DMS 273 (cell line): ENCODE data around the gene CD1B.
"Not testable (repeated sequence)": the region's sequence is repeated elsewhere in the genome, so short reads cannot be mapped to it uniquely, and the experiment has no call there.

Experiments
- DNase-seq: peaks from one replicate; lab custom pipeline; 2025; ENCODE audit not compliant: unreplicated experiment; lab: John Stamatoyannopoulos, UW

Gene CD1B

DNA sequence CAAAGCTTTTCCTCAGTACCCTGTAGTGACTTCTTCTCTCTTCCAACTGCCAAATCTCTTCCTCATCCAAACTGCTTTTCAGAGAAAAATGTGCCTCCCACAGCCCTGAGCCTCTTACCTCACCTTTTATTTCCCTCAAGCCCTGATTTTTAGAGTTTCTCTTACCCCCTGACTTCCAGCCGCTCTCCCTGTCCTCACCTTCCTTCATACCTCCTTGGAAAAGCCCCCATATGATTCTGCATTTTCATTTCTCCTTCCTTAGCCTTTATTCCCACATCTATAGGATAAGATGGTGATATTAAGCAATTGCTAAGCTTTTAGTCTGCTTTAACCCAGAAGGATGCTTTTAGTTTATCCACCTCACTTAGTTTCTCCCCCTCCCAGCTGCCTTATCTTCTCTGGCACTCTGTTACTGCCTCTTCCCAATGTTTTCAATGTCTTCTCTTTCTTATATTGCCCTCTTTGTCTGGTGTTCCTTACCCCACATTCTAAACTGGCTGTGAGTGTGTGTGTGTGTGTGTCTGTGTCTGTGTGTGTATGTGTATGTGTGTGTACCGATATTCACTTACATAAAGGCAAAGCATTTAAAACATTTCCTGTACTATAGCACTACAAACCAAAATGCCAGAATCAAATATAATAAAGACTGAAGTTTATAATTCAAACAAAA, at the start of gene CD1B:
TSS of gene CD1B (minus strand) at position 51 of the 670 bp plus-strand sequence. CDS start 108 bp downstream, outside the sequence.
- no peak for DNase-seq

GRCh38 chr1:158374860-158375259, 43.5 kb upstream of the CD1B start:
- no peak for DNase-seq

GRCh38 chr1:158374101-158374500, 42.8 kb upstream of the CD1B start:
- DNase-seq, result not testable (repeated sequence)

DNA sequence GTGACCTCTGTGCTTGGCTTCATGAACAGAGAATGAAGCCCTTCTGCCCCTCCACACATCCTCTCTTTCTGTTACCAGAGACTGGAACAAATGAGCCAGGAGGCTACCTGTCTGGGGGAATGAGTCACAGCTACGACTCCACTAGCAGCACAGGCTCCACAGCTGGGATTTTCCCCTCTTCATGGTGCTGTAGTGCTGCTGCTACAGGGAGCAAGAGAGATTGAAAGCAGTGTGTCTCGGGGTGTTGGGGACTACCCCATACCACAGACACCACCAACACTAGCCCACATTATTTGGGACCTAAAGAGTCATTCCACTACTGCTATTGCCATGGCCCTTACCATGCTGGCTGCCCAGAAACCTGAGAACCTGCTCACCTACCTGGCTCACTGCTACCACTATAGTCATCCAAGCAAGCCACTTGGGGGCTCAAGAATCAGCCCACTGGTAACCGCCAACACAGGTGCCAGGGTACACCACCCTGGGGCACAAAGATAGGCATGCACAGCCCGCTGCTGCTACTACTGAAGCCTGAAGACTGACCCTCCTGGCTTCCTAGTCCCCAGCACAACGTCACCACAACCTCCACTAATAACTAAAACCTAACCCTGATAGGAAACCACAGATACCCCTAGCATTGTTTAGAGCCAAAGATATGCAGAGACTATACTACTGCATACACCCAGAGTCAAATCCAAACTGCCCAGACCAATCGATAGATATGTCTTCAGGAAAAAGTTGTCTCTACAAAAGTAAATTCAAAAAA, 40.0 kb upstream of the CD1B start:
- DNase-seq, result no peak

DNA sequence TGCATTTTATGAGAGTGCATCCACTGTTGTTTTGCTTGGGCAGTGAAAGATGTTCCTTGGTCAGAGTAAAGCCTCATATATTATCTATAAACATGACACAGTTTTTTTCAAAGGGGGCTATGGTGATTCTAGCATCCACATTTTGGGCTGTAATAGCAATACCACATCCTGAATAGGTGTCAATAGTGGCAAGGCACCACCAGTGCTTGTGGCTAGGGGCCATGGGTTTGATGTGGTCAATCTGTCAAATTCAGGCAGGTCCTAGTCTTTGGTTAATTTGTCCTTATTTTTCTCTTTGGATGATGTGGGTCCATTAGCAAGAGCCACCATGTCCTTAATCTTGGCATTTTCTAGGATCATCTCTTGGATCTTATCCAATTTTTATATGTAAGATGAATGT, 35.5 kb upstream of the CD1B start:
- no peak for DNase-seq

DNA sequence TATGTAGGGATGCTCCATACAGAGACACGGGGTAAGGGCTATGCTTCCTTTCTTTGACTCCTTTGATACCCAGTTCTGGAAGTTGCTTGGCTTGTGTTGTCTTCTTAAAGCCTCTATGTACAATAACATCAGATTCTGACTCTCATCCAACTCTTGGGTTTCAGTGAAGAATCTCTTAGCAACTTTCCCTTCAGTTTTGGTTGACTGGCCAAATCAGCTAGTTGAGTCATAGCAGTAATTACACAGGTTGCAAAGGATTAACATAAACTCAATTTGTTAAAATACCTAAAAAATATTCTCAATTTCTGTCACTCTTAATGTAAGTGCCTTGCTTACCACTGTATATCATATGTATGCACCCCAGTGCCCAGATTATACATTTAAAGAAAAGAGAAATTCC, 31.6 kb upstream of the CD1B start:
- DNase-seq, result no peak

- no peak for DNase-seq
These were observed 31.2 kb upstream of the CD1B start for GRCh38 chr1:158362482-158362881.

DNA sequence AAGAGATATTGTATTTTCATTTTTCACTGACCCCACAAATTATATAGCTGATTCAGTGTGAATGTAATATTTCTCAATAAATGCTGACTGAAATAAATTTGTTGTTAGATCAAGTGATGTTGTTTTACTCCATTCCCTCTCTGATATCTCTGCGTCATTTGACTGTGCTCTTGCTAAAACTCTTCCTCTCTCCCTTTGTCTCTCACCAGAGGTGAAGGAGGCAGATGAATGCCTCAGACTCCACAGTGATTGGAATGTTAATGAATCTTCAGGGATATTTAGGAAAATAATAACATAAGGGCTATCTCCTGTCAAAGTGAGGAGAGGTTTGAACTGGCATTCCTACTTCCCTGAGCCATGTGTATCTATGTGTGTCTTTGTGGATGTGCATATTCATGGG, 26.1 kb upstream of the CD1B start:
- no peak for DNase-seq

- no peak for DNase-seq
These were observed 25.3 kb upstream of the CD1B start for GRCh38 chr1:158356616-158357015.

- DNase-seq, result no peak
These were observed 24.5 kb upstream of the CD1B start for GRCh38 chr1:158355773-158356285.

DNA sequence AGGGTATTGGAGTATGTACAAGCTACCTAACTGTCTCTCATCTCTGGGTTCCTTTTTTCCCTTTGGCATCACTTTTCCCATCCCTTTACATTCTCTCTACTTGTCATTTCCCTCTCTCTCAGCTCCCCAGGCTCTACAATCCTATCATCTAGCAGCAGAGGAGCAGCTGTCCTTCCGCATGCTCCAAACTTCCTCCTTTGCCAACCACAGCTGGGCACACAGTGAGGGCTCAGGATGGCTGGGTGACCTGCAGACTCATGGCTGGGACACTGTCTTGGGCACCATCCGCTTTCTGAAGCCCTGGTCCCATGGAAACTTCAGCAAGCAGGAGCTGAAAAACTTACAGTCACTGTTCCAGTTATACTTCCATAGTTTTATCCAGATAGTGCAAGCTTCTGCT, 22.9 kb upstream of the CD1B start:
- no peak for DNase-seq

DNA sequence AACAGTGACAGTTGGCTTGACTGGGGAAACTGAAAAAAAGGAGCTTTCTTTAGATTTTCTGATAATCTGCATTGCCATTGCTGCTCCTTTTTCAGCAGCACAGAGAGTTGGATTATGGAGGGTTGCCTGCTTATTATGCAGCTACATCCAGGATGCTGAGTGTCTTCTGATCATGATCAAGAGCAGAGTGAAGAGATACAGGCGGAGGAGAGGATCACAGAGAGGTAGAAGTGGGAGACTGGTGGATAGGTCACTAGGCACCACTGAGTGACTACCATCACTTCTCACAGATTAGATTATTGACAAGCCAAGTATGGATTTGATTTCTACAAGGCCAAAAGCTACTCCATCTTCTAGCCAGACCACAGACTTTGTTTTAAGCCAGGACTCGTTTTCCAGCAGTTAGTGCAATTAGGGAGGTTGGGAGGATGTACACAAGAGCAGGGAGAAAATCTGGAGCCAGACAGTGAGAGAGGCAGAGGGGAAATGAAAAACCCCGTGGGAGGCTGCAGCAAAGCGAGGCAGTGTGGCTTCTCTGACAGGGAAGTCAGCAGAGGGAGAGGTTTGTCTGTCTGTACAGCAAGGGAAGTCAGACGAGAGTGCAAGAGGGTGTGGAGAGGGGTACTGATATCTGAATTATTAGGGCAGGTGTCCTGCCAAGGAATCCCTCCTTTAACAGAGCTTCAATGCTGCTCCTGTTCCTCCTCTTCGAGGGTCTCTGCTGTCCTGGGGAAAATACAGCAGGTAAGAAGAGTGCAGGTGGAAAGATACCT, 22.2 kb upstream of the CD1B start, which contains the start of gene CD1E:
TSS of gene CD1E (plus strand) at position 592 of the 773 bp plus-strand sequence. CDS start at position 687, 95 bp downstream.
- DNase-seq, result no peak

- not testable (repeated sequence) for DNase-seq
These were observed 17.6 kb upstream of the CD1B start for GRCh38 chr1:158348946-158349345.

DNA sequence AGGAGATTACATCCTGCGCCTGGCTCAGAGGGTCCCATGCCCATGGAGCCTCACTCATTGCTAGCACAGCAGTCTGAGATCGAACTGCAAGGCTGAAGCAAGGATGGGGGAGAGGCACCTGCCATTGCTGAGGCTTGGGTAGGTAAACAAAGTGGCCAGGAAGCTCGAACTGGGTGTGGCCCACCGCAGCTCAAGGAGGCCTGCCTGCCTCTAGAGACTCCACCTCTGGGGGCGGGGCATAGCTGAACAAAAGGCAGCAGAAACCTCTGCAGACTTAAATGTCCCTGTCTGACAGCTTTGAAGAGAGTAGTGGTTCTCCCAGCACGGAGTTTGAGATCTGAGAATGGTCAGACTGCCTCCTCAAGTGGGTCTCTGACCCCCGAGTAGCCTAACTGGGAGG, 5.1 kb upstream of the CD1B start:
- DNase-seq, result not testable (repeated sequence)

GRCh38 chr1:158335213-158335532, 3.8 kb upstream of the CD1B start:
- no peak for DNase-seq

GRCh38 chr1:158334526-158335212, 3.3 kb upstream of the CD1B start:
- DNase-seq, result no peak

DNA sequence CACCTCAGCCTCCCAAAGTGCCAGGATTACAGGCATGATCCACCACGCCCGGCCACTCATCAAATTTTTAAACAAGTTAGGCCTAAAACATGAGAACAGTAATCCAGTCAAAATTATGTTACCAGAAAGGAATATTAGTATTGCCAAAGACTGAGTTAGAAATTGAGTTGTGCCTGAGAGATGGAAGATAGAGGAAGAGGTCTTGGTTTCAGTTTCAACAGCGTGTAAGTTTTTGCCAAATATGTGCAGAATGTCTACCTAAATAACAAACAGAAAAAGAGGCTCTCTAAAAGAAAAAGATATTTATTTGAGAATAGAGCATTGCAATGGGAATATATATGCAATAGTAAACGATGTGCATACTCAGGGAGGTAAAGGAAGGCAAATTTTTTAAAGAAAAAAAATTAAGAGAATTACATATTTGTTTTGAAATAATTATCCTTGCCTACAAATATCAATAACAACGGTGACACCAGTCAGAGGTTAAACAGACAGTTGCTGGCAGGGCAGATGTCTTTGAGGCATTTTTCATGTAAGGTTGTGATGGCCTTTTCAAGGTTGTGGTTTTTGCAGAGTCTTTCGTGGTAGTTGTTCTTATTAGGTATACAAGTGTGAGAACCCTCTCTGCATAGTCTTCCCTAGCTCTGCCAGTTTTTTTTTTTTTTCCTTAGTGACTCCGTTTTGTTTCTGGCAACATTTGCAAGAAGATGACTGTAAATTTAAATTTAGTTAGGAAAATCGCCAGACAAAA, 2.2 kb upstream of the CD1B start:
- no peak for DNase-seq

DNA sequence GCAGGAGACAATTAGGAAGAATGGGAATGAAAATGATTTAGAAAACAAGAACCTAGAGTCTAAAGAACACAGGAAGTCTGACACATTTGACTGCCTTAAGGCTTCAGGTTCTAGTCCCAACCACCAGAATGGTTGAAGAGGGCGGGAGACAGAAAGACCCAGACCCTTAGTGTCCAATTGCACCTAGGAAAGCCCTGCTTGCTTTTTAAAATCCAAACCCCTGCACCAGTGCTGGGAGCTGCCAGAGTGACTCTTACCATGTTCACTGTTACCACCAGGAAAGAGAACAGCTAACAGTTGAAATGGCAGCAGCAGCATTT, 265 bp downstream of the CD1B start:
- no peak for DNase-seq

DNA sequence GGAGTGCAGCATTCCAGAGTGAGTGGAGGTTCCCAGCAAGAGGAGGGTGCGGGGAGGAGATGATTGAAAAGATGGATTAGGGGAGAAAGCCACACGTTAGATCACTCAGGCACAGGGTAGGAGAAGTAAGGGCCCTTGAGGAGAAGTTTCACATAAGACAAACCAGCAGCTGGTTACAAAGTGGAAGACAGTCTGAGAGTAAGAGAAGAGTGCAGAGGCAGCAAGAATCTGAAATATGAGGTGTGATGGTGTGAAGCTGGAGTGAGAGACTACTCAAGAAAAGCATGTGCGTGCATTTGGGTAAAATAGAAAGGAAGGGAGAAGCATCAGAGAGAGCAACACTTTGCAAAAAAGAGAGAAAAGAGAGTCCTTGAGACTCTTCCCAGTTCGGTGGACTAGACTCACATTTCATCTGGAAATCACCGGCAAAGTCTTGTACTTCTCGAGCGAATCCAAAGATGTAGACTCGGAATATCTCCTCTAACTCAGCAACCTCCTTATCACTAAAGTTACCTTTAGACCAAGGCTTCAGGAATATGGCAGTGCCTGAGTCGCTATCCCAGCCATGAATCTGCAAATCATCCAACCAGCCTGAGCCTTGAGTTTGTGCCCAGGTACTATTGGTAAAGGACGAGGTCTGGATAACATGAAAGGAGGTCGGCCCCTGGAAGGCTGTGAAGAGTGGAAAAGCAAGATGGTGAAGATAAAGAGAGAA, 783 bp downstream of the CD1B start:
- no peak for DNase-seq

DNA sequence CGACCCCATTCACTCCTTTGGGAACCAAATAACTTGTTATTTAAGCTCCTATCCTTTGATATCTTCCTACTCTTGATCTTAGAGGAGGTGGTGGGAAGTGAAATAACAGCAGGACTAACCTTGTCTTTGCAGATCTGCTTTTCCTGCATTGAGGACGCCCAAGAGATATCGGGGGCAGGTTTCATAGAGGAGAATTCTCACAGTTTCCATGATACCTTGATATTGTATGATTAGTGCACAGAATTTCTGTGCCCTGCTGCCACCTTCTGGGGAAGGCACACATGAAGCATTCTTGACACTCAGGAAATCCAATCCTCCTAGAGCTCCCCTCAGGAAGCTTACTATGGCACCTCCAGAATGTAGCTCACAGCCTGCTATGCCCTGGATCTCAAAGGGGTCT, 1.6 kb downstream of the CD1B start:
- peak; percentile 16 for DNase-seq
